Right atrium auricular region (tissue), 2 donors: ENCODE results near the gene MOB3A. TPM values are rescaled to one million over a fixed set of nuclear protein-coding genes. Genes with fewer than 3 reads are reported as not detected.

Source experiments
- DNase-seq: peaks from one replicate; pipeline ENCODE4 v3.0.0-alpha.2; 2019; ENCODE audit warnings: low spot score
- H3K27ac ChIP-seq, 2 donors: fragments of 200-600 bp; sonication (generic); 1 replicate in 1 of 2; 2 replicates in 1 of 2; pipeline ENCODE4 v1.5.1; 2016 to 2019
- H3K27me3 ChIP-seq, 2 donors: fragments of 200-600 bp; sonication (generic); one replicate each; pipeline versions ENCODE4 v1.5.1 to v1.6.0; 2017 to 2019
- H3K36me3 ChIP-seq: fragments of 200-600 bp; sonication (generic); one replicate; pipeline ENCODE4 v1.5.1; 2016
- H3K4me1 ChIP-seq, 2 donors: fragments of 200-600 bp; sonication (generic); one replicate each; pipeline versions ENCODE4 v1.5.1 to v1.6.0; 2017 to 2019
- H3K4me3 ChIP-seq, 2 donors: fragments of 200-600 bp; sonication (generic); 1 replicate in 1 of 2; 2 replicates in 1 of 2; pipeline ENCODE4 v1.5.1; 2017 to 2019; ENCODE audit warnings: mild to moderate bottlenecking in 1 of 2, moderate library complexity in 1 of 2
- H3K9me3 ChIP-seq, 2 donors: fragments of 200-600 bp; sonication (generic); one replicate each; pipeline ENCODE4 v1.5.1; 2019
- CTCF ChIP-seq, 2 donors: fragments of 200-600 bp; sonication (generic); IDR thresholded peaks; one replicate each; pipeline ENCODE4 v1.5.1; 2019; ENCODE audit warnings: antibody characterized with exemption in 2 of 2
- total RNA-seq, 2 donors: library from RNA; depleted of rRNA; stranded (reverse); fragments of >200 nt; gene quantifications; one replicate each; pipeline ENCODE4 v1.1.0, GENCODE V29; 2016

Gene MOB3A
- total RNA-seq, 2 donors from 2014 or later = 19.7 to 29.4 TPM

GRCh38 chr19:2070436-2070827, 25.7 kb downstream of the MOB3A start:
- TF ChIP-seq CTCF (IDR thresholded peaks at IDR 0.05) = no peak
- no peak overlapping the region for H3K27ac ChIP-seq

GRCh38 chr19:2064788-2065524, 31.2 kb downstream of the MOB3A start:
- Histone ChIP-seq H3K27ac (peak overlapping the region; percentile 99), H3K36me3 (no peaks in the 10 kb centered on the region), H3K4me3 (peak overlapping the region in 1 of 2 donors; percentile 11), H3K27me3 (no peaks in the 10 kb centered on the region), H3K9me3 (no peaks in the 10 kb centered on the region), H3K4me1 (peaks cover 0 to 41% of the 10 kb centered on the region in 2 donors)
- peak; percentile 84 for DNase-seq
- no peak for TF ChIP-seq CTCF (IDR thresholded peaks at IDR 0.05)

More at GRCh38 chr19:2070436-2070827, 25.7 kb downstream of the MOB3A start:
- Histone ChIP-seq H3K4me3 (no peak overlapping the region), H3K4me1 (peaks cover 0 to 7% of the 10 kb centered on the region in 2 donors), H3K27me3 (no peaks in the 10 kb centered on the region), H3K36me3 (peaks cover 40% of the 10 kb centered on the region), H3K9me3 (no peaks in the 10 kb centered on the region)
- no peak for DNase-seq

GRCh38 chr19:2064395-2064787, 31.7 kb downstream of the MOB3A start:
- TF ChIP-seq CTCF (IDR thresholded peaks at IDR 0.05) = no peak
- no peaks in the 10 kb centered on the region for H3K36me3 ChIP-seq
- H3K9me3 ChIP-seq = no peaks in the 10 kb centered on the region
- no peaks in the 10 kb centered on the region for H3K27me3 ChIP-seq
- H3K27ac ChIP-seq = peak overlapping the region; percentile 99
- H3K4me1 ChIP-seq = peaks cover 0 to 41% of the 10 kb centered on the region in 2 donors
- H3K4me3 ChIP-seq = peak overlapping the region in 1 of 2 donors; percentile 11
- no peak for DNase-seq

GRCh38 chr19:2063824-2064223, 32.3 kb downstream of the MOB3A start:
- Histone ChIP-seq H3K27me3 (no peaks in the 10 kb centered on the region), H3K9me3 (no peaks in the 10 kb centered on the region), H3K27ac (peak overlapping the region; percentile 99), H3K4me1 (peaks cover 0 to 45% of the 10 kb centered on the region in 2 donors), H3K36me3 (no peaks in the 10 kb centered on the region), H3K4me3 (peak overlapping the region in 1 of 2 donors; percentile 11)
- DNase-seq = no peak
- TF ChIP-seq CTCF (IDR thresholded peaks at IDR 0.05) = no peak

GRCh38 chr19:2062770-2063169, 33.4 kb downstream of the MOB3A start:
- H3K27me3 ChIP-seq = no peaks in the 10 kb centered on the region
- H3K4me3 ChIP-seq = no peak overlapping the region
- no peaks in the 10 kb centered on the region for H3K9me3 ChIP-seq
- H3K36me3 ChIP-seq = no peaks in the 10 kb centered on the region
- peak overlapping the region; percentile 99 for H3K27ac ChIP-seq
- no peak for TF ChIP-seq CTCF (IDR thresholded peaks at IDR 0.05)
- no peak for DNase-seq
- peaks cover 0 to 54% of the 10 kb centered on the region in 2 donors for H3K4me1 ChIP-seq

GRCh38 chr19:2062389-2062729, 33.8 kb downstream of the MOB3A start:
- H3K36me3 ChIP-seq = no peaks in the 10 kb centered on the region
- no peaks in the 10 kb centered on the region for H3K27me3 ChIP-seq
- DNase-seq = no peak
- peak overlapping the region; percentile 99 for H3K27ac ChIP-seq
- no peaks in the 10 kb centered on the region for H3K9me3 ChIP-seq
- no peak for TF ChIP-seq CTCF (IDR thresholded peaks at IDR 0.05)
- H3K4me3 ChIP-seq = peak overlapping the region; percentile 48 to 64
- peaks cover 0 to 58% of the 10 kb centered on the region in 2 donors for H3K4me1 ChIP-seq
